ENCODE data around the gene AMER2. TPM values are rescaled to one million over a fixed set of nuclear protein-coding genes. Genes with fewer than 3 reads are reported as not detected.

The AMER2 gene
- polyA plus RNA-seq, 1 donor (not counting 4 experiments of a cell fraction or from before 2014, with no cell fraction given), result not detected

DNA sequence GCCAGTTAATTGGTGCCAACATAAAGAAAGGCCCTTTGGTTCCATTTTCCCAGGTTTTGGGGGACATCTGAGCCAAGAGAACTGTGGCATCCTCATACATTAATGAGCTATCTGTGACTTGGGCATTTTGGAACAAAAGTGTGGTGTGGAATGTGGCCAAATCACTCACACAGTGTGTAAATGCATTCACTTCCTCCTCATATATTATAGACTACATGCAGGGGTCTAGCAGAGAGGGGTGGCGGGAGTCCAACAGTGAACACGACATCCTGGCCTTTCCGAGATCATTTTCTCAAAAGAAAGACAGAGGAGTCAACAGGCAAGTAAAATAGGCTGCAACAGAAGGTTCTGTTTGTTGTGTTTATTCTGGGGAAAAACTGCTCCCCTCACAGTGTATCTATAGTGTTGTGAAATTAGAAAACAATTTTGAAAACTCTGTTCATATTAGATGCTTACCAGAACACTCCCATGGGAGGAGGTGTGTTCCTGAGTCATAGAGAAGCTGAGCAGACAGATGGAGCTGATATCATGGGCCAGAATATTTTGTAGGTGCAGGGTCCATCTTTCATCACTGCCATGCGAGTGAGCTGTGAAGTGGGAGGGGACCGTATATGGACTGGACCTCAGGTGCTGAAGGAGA is 39.2 kb downstream of the AMER2 start:
- Histone ChIP-seq H3K4me1 (ENCODE audit: control insufficient read depth, extremely low read depth, insufficient read depth, low read length) (no peaks in the 10 kb centered on the region), H2AFZ (ENCODE audit: control insufficient read depth, low read length) (no peak overlapping the region), H3K27me3 (ENCODE audit: control insufficient read depth, extremely low read depth, insufficient read depth, low read length) (peaks cover 22% of the 10 kb centered on the region), H3K9me1 (ENCODE audit: control insufficient read depth, extremely low read depth, insufficient read depth, low read length) (no peaks in the 10 kb centered on the region), H3K4me2 (ENCODE audit: control insufficient read depth, extremely low read depth, insufficient read depth, low read depth, low read length) (no peak overlapping the region), H3K36me3 (ENCODE audit: control insufficient read depth in 2 of 2, extremely low read depth in 1 of 2, insufficient read depth in 2 of 2, low read length in 2 of 2) (no peaks in the 10 kb centered on the region), H3K9me3 (ENCODE audit: control insufficient read depth, low read depth, low read length) (no peaks in the 10 kb centered on the region), H4K20me1 (ENCODE audit: control insufficient read depth, extremely low read depth, insufficient read depth, low read length) (no peaks in the 10 kb centered on the region), H3K27ac (ENCODE audit: control insufficient read depth, insufficient read depth, low read length) (no peak overlapping the region), H3K9ac (ENCODE audit: control insufficient read depth, extremely low read depth, insufficient read depth, low read length) (no peak overlapping the region), H3K4me3 (ENCODE audit: control insufficient read depth in 2 of 3, extremely low read depth in 1 of 3, insufficient read depth in 2 of 3, low read depth in 1 of 3, low read length in 3 of 3) (no peak overlapping the region), H3K79me2 (ENCODE audit: control insufficient read depth, insufficient read depth, low read length) (no peaks in the 10 kb centered on the region)
- TF ChIP-seq EZH2 (IDR thresholded peaks at IDR 0.05; ENCODE audit: low read length), result no peak
- TF ChIP-seq CTCF (optimal IDR thresholded peaks at IDR 0.05 in 1 of 3, IDR thresholded peaks at IDR 0.05 in 1 of 3, conservative IDR thresholded peaks at IDR 0.05 in 1 of 3; ENCODE audit: extremely low read depth in 1 of 3, insufficient read depth in 2 of 3, low read length in 3 of 3), result no peak
- dilution Hi-C loops (cut with MboI; ENCODE audit: extremely low pct_ligation_motif_present, low sequenced_read_pairs), result no loop called here
- DNase-seq (ENCODE audit: low read depth, low spot score) (no peak), FAIRE-seq (no peak)

- no peak overlapping the region for H3K4me2 ChIP-seq (ENCODE audit: control insufficient read depth, extremely low read depth, insufficient read depth, low read depth, low read length)
- DNase-seq (ENCODE audit: low read depth, low spot score) (no peak), FAIRE-seq (no peak)
- TF ChIP-seq EZH2 (IDR thresholded peaks at IDR 0.05; ENCODE audit: low read length) (no peak), CTCF (optimal IDR thresholded peaks at IDR 0.05 in 1 of 3, IDR thresholded peaks at IDR 0.05 in 1 of 3, conservative IDR thresholded peaks at IDR 0.05 in 1 of 3; ENCODE audit: extremely low read depth in 1 of 3, insufficient read depth in 2 of 3, low read length in 3 of 3) (no peak)
- H3K9ac ChIP-seq (ENCODE audit: control insufficient read depth, extremely low read depth, insufficient read depth, low read length), result no peak overlapping the region
- no peaks in the 10 kb centered on the region for H3K79me2 ChIP-seq (ENCODE audit: control insufficient read depth, insufficient read depth, low read length)
- H2AFZ ChIP-seq (ENCODE audit: control insufficient read depth, low read length), result no peak overlapping the region
- no peak overlapping the region for H3K27ac ChIP-seq (ENCODE audit: control insufficient read depth, insufficient read depth, low read length)
- no peak overlapping the region for H3K4me3 ChIP-seq (ENCODE audit: control insufficient read depth in 2 of 3, extremely low read depth in 1 of 3, insufficient read depth in 2 of 3, low read depth in 1 of 3, low read length in 3 of 3)
- H3K36me3 ChIP-seq (ENCODE audit: control insufficient read depth in 2 of 2, extremely low read depth in 1 of 2, insufficient read depth in 2 of 2, low read length in 2 of 2), result no peaks in the 10 kb centered on the region
- H3K4me1 ChIP-seq (ENCODE audit: control insufficient read depth, extremely low read depth, insufficient read depth, low read length), result no peaks in the 10 kb centered on the region
- no peaks in the 10 kb centered on the region for H3K9me3 ChIP-seq (ENCODE audit: control insufficient read depth, low read depth, low read length)
- H3K9me1 ChIP-seq (ENCODE audit: control insufficient read depth, extremely low read depth, insufficient read depth, low read length), result no peaks in the 10 kb centered on the region
- H3K27me3 ChIP-seq (ENCODE audit: control insufficient read depth, extremely low read depth, insufficient read depth, low read length), result peaks cover 21% of the 10 kb centered on the region
- dilution Hi-C loops (cut with MboI; ENCODE audit: extremely low pct_ligation_motif_present, low sequenced_read_pairs), result no loop called here
- no peaks in the 10 kb centered on the region for H4K20me1 ChIP-seq (ENCODE audit: control insufficient read depth, extremely low read depth, insufficient read depth, low read length)
Observed at GRCh38 chr13:25131881-25132420, 40.1 kb downstream of the AMER2 start.

Data from keratinocyte (primary cell).